IMR-90 (cell line): Measurements from ENCODE around the gene NUP93.

Experiments
- MAFK ChIP-seq: IDR thresholded peaks from 2 replicates; pipeline ENCODE4 v1.6.1; 2012; ENCODE audit warnings: low read depth, low read length, improper control_type of control experiment
- MXI1 ChIP-seq: IDR thresholded peaks from 2 replicates; pipeline ENCODE4 v1.6.1; 2012; ENCODE audit warnings: low read depth, mild to moderate bottlenecking, low read length, moderate library complexity, borderline replicate concordance
- NFE2L2 ChIP-seq: fragments of 150-350 bp; IDR thresholded peaks from 2 replicates; pipeline ENCODE4 v1.6.1; 2016; ENCODE audit warnings: low read depth, mild to moderate bottlenecking, low read length
- POLR2A ChIP-seq: IDR thresholded peaks from 2 replicates; pipeline ENCODE4 v1.6.1; 2012; ENCODE audit warnings: mild to moderate bottlenecking, low read depth, low read length
- RAD21 ChIP-seq: IDR thresholded peaks from 2 replicates; pipeline ENCODE4 v1.6.1; 2012; ENCODE audit warnings: low read length, improper control_type of control experiment
- RCOR1 ChIP-seq: IDR thresholded peaks from 2 replicates; pipeline ENCODE4 v1.6.1; 2012; ENCODE audit warnings: mild to moderate bottlenecking, low read length, improper control_type of control experiment; ENCODE audit not compliant: insufficient replicate concordance
- TF ChIP-seq, protein P1 (sequence below): conservative IDR thresholded peaks from 2 replicates; pipeline ENCODE4 v1.5.1; 2012; ENCODE audit warnings: mild to moderate bottlenecking, low read depth, low read length, improper control_type of control experiment
- TF ChIP-seq, protein P2 (sequence below): fragments of 150-350 bp; IDR thresholded peaks from 2 replicates; pipeline ENCODE4 v1.6.1; 2016; ENCODE audit warnings: low read depth, mild to moderate bottlenecking, low read length, moderate library complexity, borderline replicate concordance

DNA sequence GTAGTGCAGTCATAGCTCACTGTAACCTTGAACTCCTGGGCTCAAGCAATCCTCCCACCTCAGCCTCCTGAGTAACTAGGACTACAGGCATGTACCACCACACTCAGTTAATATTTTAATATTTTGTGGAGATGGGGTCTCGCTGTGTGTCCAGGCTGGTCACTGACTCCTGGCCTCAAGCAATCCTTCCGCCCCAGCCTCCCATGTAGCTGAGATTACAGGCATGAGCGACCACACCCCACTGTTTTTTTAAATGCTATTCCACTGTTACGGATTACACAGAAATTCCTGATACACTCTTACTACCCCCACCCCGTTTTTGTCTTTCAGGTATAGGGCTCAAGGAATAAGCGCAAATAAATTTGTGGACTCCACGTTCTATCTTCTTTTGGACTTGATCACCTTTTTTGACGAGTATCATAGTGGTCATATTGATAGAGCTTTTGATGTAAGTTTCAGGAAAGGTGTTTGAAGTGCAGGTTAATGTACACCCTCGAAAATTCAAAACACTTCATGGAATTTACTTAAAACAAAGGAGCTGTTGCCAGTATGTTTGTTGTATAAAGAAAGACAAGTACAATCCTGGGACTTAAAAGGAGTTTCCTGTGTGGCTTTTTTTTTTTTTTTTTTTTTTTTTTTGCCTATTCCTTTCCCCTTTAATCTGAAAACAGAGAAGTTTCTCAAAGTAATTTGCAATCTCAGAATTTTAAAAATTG, 108.9 kb downstream of the NUP93 start:
- TF ChIP-seq, protein P1, sequence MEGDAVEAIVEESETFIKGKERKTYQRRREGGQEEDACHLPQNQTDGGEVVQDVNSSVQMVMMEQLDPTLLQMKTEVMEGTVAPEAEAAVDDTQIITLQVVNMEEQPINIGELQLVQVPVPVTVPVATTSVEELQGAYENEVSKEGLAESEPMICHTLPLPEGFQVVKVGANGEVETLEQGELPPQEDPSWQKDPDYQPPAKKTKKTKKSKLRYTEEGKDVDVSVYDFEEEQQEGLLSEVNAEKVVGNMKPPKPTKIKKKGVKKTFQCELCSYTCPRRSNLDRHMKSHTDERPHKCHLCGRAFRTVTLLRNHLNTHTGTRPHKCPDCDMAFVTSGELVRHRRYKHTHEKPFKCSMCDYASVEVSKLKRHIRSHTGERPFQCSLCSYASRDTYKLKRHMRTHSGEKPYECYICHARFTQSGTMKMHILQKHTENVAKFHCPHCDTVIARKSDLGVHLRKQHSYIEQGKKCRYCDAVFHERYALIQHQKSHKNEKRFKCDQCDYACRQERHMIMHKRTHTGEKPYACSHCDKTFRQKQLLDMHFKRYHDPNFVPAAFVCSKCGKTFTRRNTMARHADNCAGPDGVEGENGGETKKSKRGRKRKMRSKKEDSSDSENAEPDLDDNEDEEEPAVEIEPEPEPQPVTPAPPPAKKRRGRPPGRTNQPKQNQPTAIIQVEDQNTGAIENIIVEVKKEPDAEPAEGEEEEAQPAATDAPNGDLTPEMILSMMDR: no peak
- TF ChIP-seq, protein P2, sequence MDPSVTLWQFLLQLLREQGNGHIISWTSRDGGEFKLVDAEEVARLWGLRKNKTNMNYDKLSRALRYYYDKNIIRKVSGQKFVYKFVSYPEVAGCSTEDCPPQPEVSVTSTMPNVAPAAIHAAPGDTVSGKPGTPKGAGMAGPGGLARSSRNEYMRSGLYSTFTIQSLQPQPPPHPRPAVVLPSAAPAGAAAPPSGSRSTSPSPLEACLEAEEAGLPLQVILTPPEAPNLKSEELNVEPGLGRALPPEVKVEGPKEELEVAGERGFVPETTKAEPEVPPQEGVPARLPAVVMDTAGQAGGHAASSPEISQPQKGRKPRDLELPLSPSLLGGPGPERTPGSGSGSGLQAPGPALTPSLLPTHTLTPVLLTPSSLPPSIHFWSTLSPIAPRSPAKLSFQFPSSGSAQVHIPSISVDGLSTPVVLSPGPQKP: no peak
- TF ChIP-seq POLR2A (no peak), MXI1 (no peak), NFE2L2 (no peak), MAFK (no peak), RAD21 (no peak), RCOR1 (no peak)
